GM23338 (cell line): ENCODE results near the gene CES5A. TPM values are rescaled to one million over a fixed set of nuclear protein-coding genes. Genes with fewer than 3 reads are reported as not detected.

ENCODE experiments used
- ATAC-seq: fragments of 200-7000 bp; cut with Tn5 transposase; 3 replicates; pipeline ENCODE4 v1.9.1; 2020
- DNase-seq: peaks from one replicate; pipeline ENCODE4 v3.0.0-alpha.2; 2015; ENCODE audit warnings: low spot score
- H2AFZ ChIP-seq: fragments of 200-600 bp; sonication (generic); 2 replicates; pipeline ENCODE4 v1.8.0; 2016; ENCODE audit warnings: antibody characterized with exemption, mild to moderate bottlenecking, moderate library complexity
- H3F3A ChIP-seq: fragments of 200-600 bp; sonication (generic); replicated peaks from 2 replicates; pipeline ENCODE4 v1.8.0; 2017; ENCODE audit warnings: antibody characterized with exemption, mixed run types, low read depth
- H3K27ac ChIP-seq: fragments of 200-600 bp; sonication (generic); 2 replicates; pipeline ENCODE4 v1.6.1; 2016; ENCODE audit warnings: low read depth
- H3K27me3 ChIP-seq: fragments of 200-600 bp; sonication (generic); 2 replicates; pipeline ENCODE4 v1.8.0; 2016; ENCODE audit warnings: mild to moderate bottlenecking, mixed run types, moderate library complexity; ENCODE audit not compliant: insufficient read depth
- H3K36me3 ChIP-seq: fragments of 200-600 bp; sonication (generic); 2 replicates; pipeline ENCODE4 v1.8.0; 2016; ENCODE audit warnings: mild to moderate bottlenecking; ENCODE audit not compliant: insufficient read depth
- H3K4me1 ChIP-seq: fragments of 200-600 bp; sonication (generic); 2 replicates; pipeline ENCODE4 v1.8.0; 2016; ENCODE audit warnings: mild to moderate bottlenecking, moderate library complexity; ENCODE audit not compliant: insufficient read depth
- H3K4me2 ChIP-seq: fragments of 200-600 bp; sonication (generic); 2 replicates; pipeline ENCODE4 v1.7.1; 2017; ENCODE audit warnings: mixed run types
- H3K4me3 ChIP-seq: fragments of 200-600 bp; sonication (generic); 2 replicates; pipeline ENCODE4 v1.6.1; 2016; ENCODE audit warnings: mixed run types
- H3K79me2 ChIP-seq: fragments of 200-600 bp; sonication (generic); replicated peaks from 2 replicates; pipeline ENCODE4 v1.8.0; 2017; ENCODE audit warnings: mild to moderate bottlenecking; ENCODE audit not compliant: insufficient read depth
- H3K9me2 ChIP-seq: fragments of 200-600 bp; sonication (generic); 2 replicates; pipeline ENCODE4 v1.8.0; 2017; ENCODE audit not compliant: insufficient read depth
- H4K20me1 ChIP-seq: fragments of 200-600 bp; sonication (generic); replicated peaks from 2 replicates; pipeline ENCODE4 v1.8.0; 2017; ENCODE audit warnings: mild to moderate bottlenecking; ENCODE audit not compliant: insufficient read depth
- H3K27ac Mint-ChIP-seq: 2 replicates; pipeline ENCODE4 v1.8.0; 2020; ENCODE audit warnings: inconsistent platforms, mild to moderate bottlenecking, moderate library complexity, mixed read lengths
- H3K27me3 Mint-ChIP-seq: 3 replicates; pipeline ENCODE4 v1.8.0; 2022; ENCODE audit warnings: low read depth, mild to moderate bottlenecking, moderate library complexity, mixed read lengths, inconsistent platforms; ENCODE audit not compliant: insufficient read depth, poor library complexity
- H3K36me3 Mint-ChIP-seq: 3 replicates; pipeline ENCODE4 v1.8.0; 2021; ENCODE audit warnings: low read depth, mild to moderate bottlenecking, inconsistent platforms, moderate library complexity, mixed read lengths
- H3K4me1 Mint-ChIP-seq: 3 replicates; pipeline ENCODE4 v1.8.0; 2020; ENCODE audit warnings: mild to moderate bottlenecking, inconsistent platforms, mixed read lengths
- H3K4me3 Mint-ChIP-seq: 3 replicates; pipeline ENCODE4 v1.8.0; 2021; ENCODE audit warnings: moderate library complexity, mild to moderate bottlenecking, inconsistent platforms, mixed read lengths
- H3K9me3 Mint-ChIP-seq: 3 replicates; pipeline ENCODE4 v1.8.0; 2020; ENCODE audit warnings: moderate library complexity, mild to moderate bottlenecking, inconsistent platforms, mixed read lengths
- CREB1 ChIP-seq: fragments of 250-450 bp; sonication (Bioruptor Pico); IDR thresholded peaks from 2 replicates; pipeline ENCODE4 v1.5.0; 2020; ENCODE audit warnings: low read depth, mild to moderate bottlenecking, moderate library complexity
- CTCF ChIP-seq, 2 experiments: fragments of 200-600 bp in 1 of 2; sonication (generic) in 1 of 2; conservative IDR thresholded peaks; 2 replicates each; pipeline versions ENCODE4 v1.5.1 to v1.6.1; 2016 to 2017; ENCODE audit warnings: antibody characterized with exemption in 2 of 2, low read depth in 2 of 2, mild to moderate bottlenecking in 2 of 2, moderate library complexity in 1 of 2
- EZH2 ChIP-seq: fragments of 200-600 bp; sonication (generic); IDR thresholded peaks from one replicate; pipeline ENCODE4 v1.8.0; 2017; ENCODE audit warnings: antibody characterized with exemption, mild to moderate bottlenecking, low read depth; ENCODE audit not compliant: unreplicated experiment
- NANOG ChIP-seq: IDR thresholded peaks from 2 replicates; pipeline ENCODE4 v1.6.1; 2016; ENCODE audit warnings: antibody characterized with exemption, borderline replicate concordance
- REST ChIP-seq: IDR thresholded peaks from one replicate; pipeline ENCODE4 v1.6.1; 2018; ENCODE audit warnings: antibody characterized with exemption; ENCODE audit not compliant: unreplicated experiment
- STAT1 ChIP-seq: IDR thresholded peaks from one replicate; pipeline ENCODE4 v1.6.1; 2016; ENCODE audit warnings: antibody characterized with exemption; ENCODE audit not compliant: unreplicated experiment
- ZNF114 ChIP-seq: fragments of 250-450 bp; sonication (Bioruptor Pico); IDR thresholded peaks from 2 replicates; pipeline ENCODE4 v1.5.0; 2020; ENCODE audit warnings: mild to moderate bottlenecking, moderate library complexity
- ZNF331 ChIP-seq: fragments of 250-450 bp; sonication (Bioruptor Pico); IDR thresholded peaks from 2 replicates; pipeline ENCODE4 v1.5.0; 2020; ENCODE audit warnings: low read depth, mild to moderate bottlenecking, moderate library complexity
- ZNF462 ChIP-seq: fragments of 250-450 bp; sonication (Bioruptor Pico); IDR thresholded peaks from 2 replicates; pipeline ENCODE4 v1.5.0; 2020; ENCODE audit warnings: mild to moderate bottlenecking, moderate library complexity
- polyA plus RNA-seq: library from polyadenylated mRNA; unstranded; fragments of >200 nt; fragmentation: Nextera tagmentation; extraction: Ambion mirVana; gene quantifications from 2 replicates; pipeline ENCODE4 v1.2.1, GENCODE V29; 2016
- total RNA-seq: library from RNA; depleted of rRNA; stranded (reverse); fragments of >200 nt; shearing (Covaris generic); gene quantifications from 2 replicates; pipeline ENCODE4 v1.2.3, GENCODE V29; 2014

Gene CES5A
- total and polyA plus RNA-seq, 2 experiments from 2014 or later: not detected

- Histone ChIP-seq H2AFZ (no peak overlapping the region), H3K9me2 (no peaks in the 10 kb centered on the region), H4K20me1 (no peaks in the 10 kb centered on the region), H3K27ac (no peak overlapping the region), H3K79me2 (no peaks in the 10 kb centered on the region), H3K36me3 (no peaks in the 10 kb centered on the region), H3K4me3 (no peak overlapping the region), H3K4me1 (no peaks in the 10 kb centered on the region), H3K4me2 (no peak overlapping the region), H3K27me3 (no peaks in the 10 kb centered on the region), H3F3A (no peaks in the 10 kb centered on the region)
- Mint-ChIP-seq H3K27ac (no peak overlapping the region), H3K36me3 (peaks cover 3% of the 10 kb centered on the region; the same call in 2 of the 3 replicates), H3K9me3 (peaks cover 15% of the 10 kb centered on the region), H3K4me3 (no peak overlapping the region), H3K4me1 (peaks cover 2% of the 10 kb centered on the region; the same call in 2 of the 3 replicates), H3K27me3 (peaks cover 5% of the 10 kb centered on the region)
- no peak for TF ChIP-seq STAT1
- TF ChIP-seq ZNF331 (CRISPR knock-in tag): no peak
- TF ChIP-seq CTCF (conservative IDR thresholded peaks at IDR 0.05; ENCODE audit: low read depth in 2 of 2): no peak
- no peak for TF ChIP-seq ZNF114 (CRISPR knock-in tag)
- TF ChIP-seq CREB1 (CRISPR knock-in tag): no peak
- no peak for TF ChIP-seq REST
- TF ChIP-seq EZH2: no peak
- no peak for TF ChIP-seq ZNF462 (CRISPR knock-in tag)
- no peak for TF ChIP-seq NANOG
- no peak for DNase-seq
- no peak for ATAC-seq
Measured at GRCh38 chr16:55906123-55906522, 30.9 kb upstream of the CES5A start.
